HepG2 (cell line): ENCODE data around the gene QKI. TPM values are rescaled to one million over a fixed set of nuclear protein-coding genes. Genes with fewer than 3 reads are reported as not detected.

Source experiments
- ATAC-seq: fragments of 200-7000 bp; cut with Tn5 transposase; 3 replicates; pipeline ENCODE4 v1.9.1; 2020; ENCODE audit warnings: mild to moderate bottlenecking, moderate library complexity
- BruUV-seq: library from RNA; stranded (reverse); fragments of 400-500 nt; replicated peaks from 2 replicates; lab custom pipeline; 2021; lab: Mats Ljungman, UMichigan
- CTCF ChIA-PET: fragments of 300-600 bp; formaldehyde crosslinking; extraction: SDS; loops from one replicate; lab custom pipeline; 2021; ENCODE audit warnings: low total read pairs, inconsistent platforms, low intra/inter-chr PET ratio; lab: Yijun Ruan, JAX
- POLR2A ChIA-PET: fragments of 350-600 bp; sonication (Branson Sonifier 250); formaldehyde crosslinking; loops from one replicate; lab custom pipeline; 2020; ENCODE audit warnings: antibody characterized with exemption, inconsistent platforms; lab: Yijun Ruan, JAX
- DNase-seq: peaks from one replicate; pipeline ENCODE4 v3.0.0-alpha.2; 2015; ENCODE audit warnings: low spot score
- FAIRE-seq: peaks from 3 replicates; lab custom pipeline; 2011; peaks lifted over from hg19 to GRCh38; lab: Jason Lieb, UNC
- H2AFZ ChIP-seq: one replicate; pipeline ENCODE4 v1.6.1; 2011; ENCODE audit warnings: low read length, inconsistent platforms
- H3K27ac ChIP-seq: fragments of 300-600 bp; 3 replicates; pipeline ENCODE4 v1.8.0; 2011; ENCODE audit warnings: mixed run types, mild to moderate bottlenecking, mixed read lengths, low read length, inconsistent platforms; ENCODE audit not compliant: insufficient read depth; ENCODE audit errors: extremely low read length
- H3K27me3 ChIP-seq, 2 experiments: fragments of 200-600 bp in 1 of 2; 2 replicates in 1 of 2; 3 replicates in 1 of 2; pipeline versions ENCODE4 v1.6.0 to v1.8.0; 2011; ENCODE audit warnings: low read length in 2 of 2, mild to moderate bottlenecking in 2 of 2, moderate library complexity in 2 of 2, inconsistent platforms in 1 of 2; ENCODE audit not compliant: insufficient read depth in 2 of 2, control insufficient read depth in 1 of 2
- H3K36me3 ChIP-seq, 2 experiments: fragments of 200-600 bp in 1 of 2; replicated peaks in 1 of 2; 2 replicates in 1 of 2; 3 replicates in 1 of 2; pipeline versions ENCODE4 v1.5.1 to v1.8.0; 2011; ENCODE audit warnings: low read length in 2 of 2, inconsistent platforms in 1 of 2; ENCODE audit not compliant: insufficient read depth in 2 of 2, control insufficient read depth in 1 of 2
- H3K4me1 ChIP-seq: 2 replicates; pipeline ENCODE4 v1.5.1; 2012; ENCODE audit warnings: low read length, inconsistent platforms; ENCODE audit not compliant: insufficient read depth
- H3K4me2 ChIP-seq: 2 replicates; pipeline ENCODE4 v1.6.0; 2011; ENCODE audit warnings: low read depth, low read length, inconsistent platforms
- H3K4me3 ChIP-seq, 3 experiments: fragments of 200-600 bp in 1 of 3; sonication (generic), shearing (Covaris generic) in 1 of 3; replicated peaks in 1 of 3; 2 replicates each; pipeline ENCODE4 v1.5.1; 2011 to 2016; ENCODE audit warnings: low read length in 3 of 3, inconsistent platforms in 2 of 3, low read depth in 2 of 3, mild to moderate bottlenecking in 2 of 3, control low read depth in 1 of 3, mixed read lengths in 1 of 3; ENCODE audit not compliant: insufficient read depth in 1 of 3
- H3K79me2 ChIP-seq: one replicate; pipeline ENCODE4 v1.6.1; 2011; ENCODE audit warnings: low read length, inconsistent platforms; ENCODE audit not compliant: insufficient read depth
- H3K9ac ChIP-seq: 2 replicates; pipeline ENCODE4 v1.6.0; 2011; ENCODE audit warnings: mild to moderate bottlenecking, low read depth, low read length, inconsistent platforms; ENCODE audit not compliant: insufficient read depth
- H3K9me3 ChIP-seq: 2 replicates; pipeline ENCODE4 v1.5.1; 2012; ENCODE audit warnings: mild to moderate bottlenecking, low read length
- H4K20me1 ChIP-seq: 2 replicates; pipeline ENCODE4 v1.6.0; 2011; ENCODE audit warnings: inconsistent platforms, mild to moderate bottlenecking, low read length, moderate library complexity; ENCODE audit not compliant: insufficient read depth
- CHD4 ChIP-seq: fragments of 200-600 bp; sonication (generic); IDR thresholded peaks from 2 replicates; pipeline ENCODE4 v1.7.0; 2017; ENCODE audit warnings: mild to moderate bottlenecking, low read length, borderline replicate concordance
- E2F5 ChIP-seq: sonication (generic); formaldehyde crosslinking; conservative IDR thresholded peaks from 2 replicates; pipeline ENCODE4 v1.4.0; 2020; ENCODE audit warnings: missing genetic modification reagents
- KDM1A ChIP-seq: IDR thresholded peaks from 2 replicates; pipeline ENCODE4 v1.6.1; 2016; ENCODE audit warnings: missing compliant biosample characterization
- KLF6 ChIP-seq: IDR thresholded peaks from 2 replicates; pipeline ENCODE4 v1.8.0; 2016; ENCODE audit warnings: missing biosample characterization, missing genetic modification reagents
- RFX5 ChIP-seq: IDR thresholded peaks from 2 replicates; pipeline ENCODE4 v1.6.1; 2011; ENCODE audit warnings: low read depth, low read length, improper control_type of control experiment
- SALL2 ChIP-seq: sonication (generic); formaldehyde crosslinking; IDR thresholded peaks from 2 replicates; pipeline ENCODE4 v1.8.1; 2023; ENCODE audit warnings: mild to moderate bottlenecking, missing genetic modification reagents, inconsistent platforms
- ZNF326 ChIP-seq: sonication (generic); formaldehyde crosslinking; IDR thresholded peaks from 2 replicates; pipeline ENCODE4 v1.4.0; 2020; ENCODE audit warnings: missing genetic modification reagents, borderline replicate concordance
- ZNF382 ChIP-seq: sonication (generic); formaldehyde crosslinking; IDR thresholded peaks from 2 replicates; pipeline ENCODE4 v1.5.0; 2020; ENCODE audit warnings: missing genetic modification reagents, mild to moderate bottlenecking, borderline replicate concordance
- ZNF83 ChIP-seq: sonication (generic); formaldehyde crosslinking; IDR thresholded peaks from 2 replicates; pipeline ENCODE4 v1.4.0; 2020; ENCODE audit warnings: missing genetic modification reagents, mild to moderate bottlenecking, borderline replicate concordance
- WGBS: methylation state at CpG from one replicate; pipeline ENCODE4 v1.1.6; 2017; ENCODE audit warnings: low lambda C conversion rate; 5-methylcytosine and 5-hydroxymethylcytosine counted together
- in situ Hi-C: cut with HindIII; loops from 2 replicates; pipeline ENCODE4 v1.10.0; 2017; ENCODE audit warnings: low pct_unique_long_range_greater_than_20kb; ENCODE audit not compliant: extremely low pct_ligation_motif_present
- intact Hi-C: fragments of 100-400 bp; cut with micrococcal nuclease; formaldehyde crosslinking; loops from one replicate; pipeline ENCODE4 v1.10.0; 2022; ENCODE audit not compliant: unreplicated experiment
- polyA plus RNA-seq, 8 experiments: library from polyadenylated mRNA; depleted of rRNA in 3 of 8; stranded (reverse) in 7 of 8; unstranded in 1 of 8; fragments of >200 nt; fragmentation: Illumina TruSeq in 4 of 8; extraction: Trizol in 4 of 8; gene quantifications; 2 replicates each; pipeline versions ENCODE4 v1.2.1 to v1.2.3, GENCODE V29; 2011 to 2016; ENCODE audit warnings: low read depth in 4 of 8, missing spikeins in 1 of 8, mixed read lengths in 1 of 8; ENCODE audit not compliant: insufficient read depth in 1 of 8
- total RNA-seq, 5 experiments: library from RNA; depleted of rRNA; stranded (reverse); fragments of >200 nt; fragmentation: Illumina TruSeq; extraction: Trizol; gene quantifications; 2 replicates each; pipeline ENCODE4 v1.2.3, GENCODE V29; 2016; ENCODE audit warnings: low read depth in 1 of 5
- TF ChIP-seq, protein P1 (sequence below): sonication (generic); formaldehyde crosslinking; IDR thresholded peaks from 2 replicates; pipeline ENCODE4 v1.4.0; 2020; ENCODE audit warnings: mild to moderate bottlenecking, missing genetic modification reagents
- TF ChIP-seq, protein P2 (sequence below): sonication (generic); formaldehyde crosslinking; IDR thresholded peaks from 2 replicates; pipeline ENCODE4 v1.8.0; 2022; ENCODE audit warnings: missing genetic modification reagents, mild to moderate bottlenecking, moderate library complexity, borderline replicate concordance
- TF ChIP-seq, protein P3 (sequence below): sonication (generic); formaldehyde crosslinking; IDR thresholded peaks from 2 replicates; pipeline ENCODE4 v1.8.1; 2023; ENCODE audit warnings: mild to moderate bottlenecking, missing genetic modification reagents
- TF ChIP-seq, protein P4 (sequence below): sonication (generic); formaldehyde crosslinking; IDR thresholded peaks from 2 replicates; pipeline ENCODE4 v1.8.0; 2022; ENCODE audit warnings: missing genetic modification reagents, mild to moderate bottlenecking, borderline replicate concordance
- TF ChIP-seq, protein P5 (sequence below): sonication (generic); formaldehyde crosslinking; IDR thresholded peaks from 2 replicates; pipeline ENCODE4 v1.9.0; 2021; ENCODE audit warnings: missing genetic modification reagents, mild to moderate bottlenecking, borderline replicate concordance

The QKI gene
- total and polyA plus RNA-seq, 2 of the 13 experiments (the other 11 are each of a cell fraction or from before 2014, with no cell fraction given), result 136 to 137 TPM

DNA sequence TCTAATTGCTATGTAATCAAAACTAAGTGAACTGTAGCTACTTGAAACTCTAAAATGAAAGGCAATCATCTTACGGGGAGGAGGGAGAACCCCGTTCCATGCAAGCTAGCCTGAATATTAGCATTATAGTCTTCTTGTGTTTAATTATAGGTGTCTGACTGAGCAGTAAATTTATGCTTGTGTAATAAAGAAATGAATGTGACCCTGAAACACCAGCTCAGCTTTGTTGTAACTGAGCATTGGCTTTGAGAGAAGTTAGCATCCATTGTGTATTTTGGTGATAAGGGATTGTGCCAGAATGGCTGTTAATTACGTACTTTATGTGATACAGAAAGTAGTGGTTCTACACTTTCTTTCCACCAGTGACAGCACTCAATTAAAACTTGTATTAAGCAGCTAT is 86.9 kb downstream of the QKI start (continued):
- TF ChIP-seq E2F5 (CRISPR knock-in tag) (no peak), CHD4 (no peak), ZNF83 (CRISPR knock-in tag) (no peak), RFX5 (no peak)

DNA sequence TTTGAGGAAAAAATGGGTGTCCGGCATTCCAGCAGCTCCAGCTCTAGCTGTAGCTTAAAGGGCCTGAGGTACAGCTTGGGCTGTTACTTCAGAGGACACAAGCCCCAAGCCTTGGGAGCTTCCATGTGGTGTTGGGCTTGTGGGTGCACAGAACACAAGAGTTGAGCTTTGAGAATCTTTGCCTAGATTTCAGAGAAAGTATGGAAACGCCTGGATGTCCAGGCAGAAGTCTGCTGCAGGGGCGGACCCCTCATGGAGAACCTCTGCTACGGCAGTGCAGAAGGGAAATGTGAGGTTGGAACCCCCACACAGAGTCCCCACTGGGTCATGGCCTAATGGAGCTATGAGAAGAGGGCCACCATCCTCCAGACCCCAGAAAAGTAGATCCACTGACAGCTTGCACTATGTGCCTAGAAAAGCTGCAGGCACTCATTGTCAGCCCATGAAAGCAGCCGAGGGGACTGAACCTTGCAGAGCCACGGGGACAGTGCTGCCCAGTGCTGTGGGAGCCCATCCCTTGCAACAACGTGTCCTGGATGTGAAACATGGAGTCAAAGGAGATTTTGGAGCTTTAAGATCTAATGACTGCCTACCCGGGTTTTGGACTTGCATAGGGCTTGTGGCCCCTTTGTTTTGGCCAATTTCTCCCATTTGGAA is 90.6 kb downstream of the QKI start:
- H3K4me1 ChIP-seq, result no peaks in the 10 kb centered on the region
- no peaks in the 10 kb centered on the region for H3K27me3 ChIP-seq
- ChIA-PET CTCF (no interaction called here), POLR2A (no interaction called here)
- H3K27ac ChIP-seq, result no peak overlapping the region
- no peak for FAIRE-seq
- no peak overlapping the region for H3K4me2 ChIP-seq
- H4K20me1 ChIP-seq, result no peaks in the 10 kb centered on the region
- H3K4me3 ChIP-seq, result no peak overlapping the region
- DNase-seq, result no peak
- H2AFZ ChIP-seq, result no peak overlapping the region
- no peaks in the 10 kb centered on the region; a peak in 3 of 5 replicates for H3K36me3 ChIP-seq
- peaks cover 45% of the 10 kb centered on the region for H3K9me3 ChIP-seq
- BruUV-seq, result no TSS peak
- intact Hi-C loops (no loop called here), in situ Hi-C loops (no loop called here)
- H3K79me2 ChIP-seq, result peaks cover 60% of the 10 kb centered on the region
- no peak for ATAC-seq
- H3K9ac ChIP-seq, result no peak overlapping the region
- 95% methylated on average over 6 of the region's 8 CpGs for WGBS
- TF ChIP-seq KDM1A (CRISPR knock-in tag), result no peak
- no peak for TF ChIP-seq KLF6
- no peak for TF ChIP-seq ZNF382 (CRISPR knock-in tag)
- TF ChIP-seq, protein P1, sequence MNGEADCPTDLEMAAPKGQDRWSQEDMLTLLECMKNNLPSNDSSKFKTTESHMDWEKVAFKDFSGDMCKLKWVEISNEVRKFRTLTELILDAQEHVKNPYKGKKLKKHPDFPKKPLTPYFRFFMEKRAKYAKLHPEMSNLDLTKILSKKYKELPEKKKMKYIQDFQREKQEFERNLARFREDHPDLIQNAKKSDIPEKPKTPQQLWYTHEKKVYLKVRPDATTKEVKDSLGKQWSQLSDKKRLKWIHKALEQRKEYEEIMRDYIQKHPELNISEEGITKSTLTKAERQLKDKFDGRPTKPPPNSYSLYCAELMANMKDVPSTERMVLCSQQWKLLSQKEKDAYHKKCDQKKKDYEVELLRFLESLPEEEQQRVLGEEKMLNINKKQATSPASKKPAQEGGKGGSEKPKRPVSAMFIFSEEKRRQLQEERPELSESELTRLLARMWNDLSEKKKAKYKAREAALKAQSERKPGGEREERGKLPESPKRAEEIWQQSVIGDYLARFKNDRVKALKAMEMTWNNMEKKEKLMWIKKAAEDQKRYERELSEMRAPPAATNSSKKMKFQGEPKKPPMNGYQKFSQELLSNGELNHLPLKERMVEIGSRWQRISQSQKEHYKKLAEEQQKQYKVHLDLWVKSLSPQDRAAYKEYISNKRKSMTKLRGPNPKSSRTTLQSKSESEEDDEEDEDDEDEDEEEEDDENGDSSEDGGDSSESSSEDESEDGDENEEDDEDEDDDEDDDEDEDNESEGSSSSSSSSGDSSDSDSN, result no peak
- no peak for TF ChIP-seq ZNF326 (CRISPR knock-in tag)
- TF ChIP-seq, protein P2, sequence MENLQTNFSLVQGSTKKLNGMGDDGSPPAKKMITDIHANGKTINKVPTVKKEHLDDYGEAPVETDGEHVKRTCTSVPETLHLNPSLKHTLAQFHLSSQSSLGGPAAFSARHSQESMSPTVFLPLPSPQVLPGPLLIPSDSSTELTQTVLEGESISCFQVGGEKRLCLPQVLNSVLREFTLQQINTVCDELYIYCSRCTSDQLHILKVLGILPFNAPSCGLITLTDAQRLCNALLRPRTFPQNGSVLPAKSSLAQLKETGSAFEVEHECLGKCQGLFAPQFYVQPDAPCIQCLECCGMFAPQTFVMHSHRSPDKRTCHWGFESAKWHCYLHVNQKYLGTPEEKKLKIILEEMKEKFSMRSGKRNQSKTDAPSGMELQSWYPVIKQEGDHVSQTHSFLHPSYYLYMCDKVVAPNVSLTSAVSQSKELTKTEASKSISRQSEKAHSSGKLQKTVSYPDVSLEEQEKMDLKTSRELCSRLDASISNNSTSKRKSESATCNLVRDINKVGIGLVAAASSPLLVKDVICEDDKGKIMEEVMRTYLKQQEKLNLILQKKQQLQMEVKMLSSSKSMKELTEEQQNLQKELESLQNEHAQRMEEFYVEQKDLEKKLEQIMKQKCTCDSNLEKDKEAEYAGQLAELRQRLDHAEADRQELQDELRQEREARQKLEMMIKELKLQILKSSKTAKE (CRISPR knock-in tag), result no peak
- TF ChIP-seq, protein P3, sequence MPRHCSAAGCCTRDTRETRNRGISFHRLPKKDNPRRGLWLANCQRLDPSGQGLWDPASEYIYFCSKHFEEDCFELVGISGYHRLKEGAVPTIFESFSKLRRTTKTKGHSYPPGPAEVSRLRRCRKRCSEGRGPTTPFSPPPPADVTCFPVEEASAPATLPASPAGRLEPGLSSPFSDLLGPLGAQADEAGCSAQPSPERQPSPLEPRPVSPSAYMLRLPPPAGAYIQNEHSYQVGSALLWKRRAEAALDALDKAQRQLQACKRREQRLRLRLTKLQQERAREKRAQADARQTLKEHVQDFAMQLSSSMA (CRISPR knock-in tag), result no peak
- no peak for TF ChIP-seq SALL2 (CRISPR knock-in tag)
- TF ChIP-seq, protein P4, sequence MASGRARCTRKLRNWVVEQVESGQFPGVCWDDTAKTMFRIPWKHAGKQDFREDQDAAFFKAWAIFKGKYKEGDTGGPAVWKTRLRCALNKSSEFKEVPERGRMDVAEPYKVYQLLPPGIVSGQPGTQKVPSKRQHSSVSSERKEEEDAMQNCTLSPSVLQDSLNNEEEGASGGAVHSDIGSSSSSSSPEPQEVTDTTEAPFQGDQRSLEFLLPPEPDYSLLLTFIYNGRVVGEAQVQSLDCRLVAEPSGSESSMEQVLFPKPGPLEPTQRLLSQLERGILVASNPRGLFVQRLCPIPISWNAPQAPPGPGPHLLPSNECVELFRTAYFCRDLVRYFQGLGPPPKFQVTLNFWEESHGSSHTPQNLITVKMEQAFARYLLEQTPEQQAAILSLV (CRISPR knock-in tag), result no peak
- TF ChIP-seq, protein P5, sequence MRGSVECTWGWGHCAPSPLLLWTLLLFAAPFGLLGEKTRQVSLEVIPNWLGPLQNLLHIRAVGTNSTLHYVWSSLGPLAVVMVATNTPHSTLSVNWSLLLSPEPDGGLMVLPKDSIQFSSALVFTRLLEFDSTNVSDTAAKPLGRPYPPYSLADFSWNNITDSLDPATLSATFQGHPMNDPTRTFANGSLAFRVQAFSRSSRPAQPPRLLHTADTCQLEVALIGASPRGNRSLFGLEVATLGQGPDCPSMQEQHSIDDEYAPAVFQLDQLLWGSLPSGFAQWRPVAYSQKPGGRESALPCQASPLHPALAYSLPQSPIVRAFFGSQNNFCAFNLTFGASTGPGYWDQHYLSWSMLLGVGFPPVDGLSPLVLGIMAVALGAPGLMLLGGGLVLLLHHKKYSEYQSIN, result no peak
